Heart left ventricle (tissue), 13 donors: ENCODE data around the gene GIMAP5.

Experiments
- CTCF ChIP-seq, 12 donors: fragments of 200-600 bp; sonication (generic) in 4 of 12; IDR thresholded peaks; one replicate each; pipeline versions ENCODE4 v1.5.0 to v1.8.0; 2018 to 2022; ENCODE audit warnings: antibody characterized with exemption in 12 of 12, mild to moderate bottlenecking in 5 of 12
- POLR2A ChIP-seq, 2 donors: fragments of 450-650 bp; IDR thresholded peaks; one replicate each; pipeline ENCODE4 v1.6.1; 2017; ENCODE audit warnings: antibody characterized with exemption in 2 of 2, mild to moderate bottlenecking in 2 of 2, moderate library complexity in 2 of 2
- donor health status: ischemic (EF 13 %, LVEDD 7.1; RV severe dilation, severe dysfunction).
- donor health status: DM: no; HTN: yes; CAD: no.
- donor health status: DM: no; HTN: no; CAD: no.
- donor health status: ischemic (EF 25% LVEDD 6.9; RV normal size, moderate dysfunction).
- donor health status: ischemic (EF 25% LVEDD 5.7; RV mildly dilated, moderate dysfunction).
- donor health status: ischemic (EF 35%, LVEDD 5.7; RV mildly dilated, moderate dysfunction).
- donor health status: nonischemic (EF 11% LVEDD 7.7; RV severe dilation, severe dysfunction).
- donor health status: DM: yes; HTN: yes; CAD: no.
- donor health status: PGD.
- donor health status: ischemic (EF 29% LVEDD 5.4; RV normal size, mild dysfunction).
- donor health status: nonischemic (EF 23%, LVEDD 6.1; RV moderate dilation, normal function).

GRCh38 chr7:150721970-150722373, 15.2 kb upstream of the GIMAP5 start:
- TF ChIP-seq CTCF (IDR thresholded peaks at IDR 0.05) (no peak), POLR2A (IDR thresholded peaks at IDR 0.05) (no peak)
